Body of pancreas (tissue), 4 donors: ENCODE measurements around the gene TAS2R60. TPM values are rescaled to one million over a fixed set of nuclear protein-coding genes. Genes with fewer than 3 reads are reported as not detected.

Experiments used
- ATAC-seq: fragments of 150-250 bp; one replicate; pipeline ENCODE4 v1.9.1; 2016
- DNase-seq, 4 donors: peaks; one replicate each; pipeline ENCODE4 v3.0.0-alpha.2; 2019
- H3K27ac ChIP-seq, 4 donors: fragments of 200-600 bp; sonication (generic); 1 replicate in 3 of 4; 2 replicates in 1 of 4; pipeline versions ENCODE4 v1.5.1 to v1.6.1; 2016 to 2019; ENCODE audit warnings: mild to moderate bottlenecking in 1 of 4, mixed read lengths in 1 of 4, moderate library complexity in 1 of 4
- H3K27me3 ChIP-seq, 2 donors: fragments of 200-600 bp; sonication (generic); one replicate each; pipeline ENCODE4 v1.6.0; 2016; ENCODE audit warnings: mild to moderate bottlenecking in 1 of 2
- H3K36me3 ChIP-seq, 2 donors: fragments of 200-600 bp; sonication (generic); replicated peaks in 1 of 2; 2 replicates each; pipeline ENCODE4 v1.5.1; 2016; ENCODE audit warnings: low read depth in 2 of 2; ENCODE audit not compliant: insufficient read depth in 1 of 2
- H3K4me1 ChIP-seq: fragments of 200-600 bp; sonication (generic); one replicate; pipeline ENCODE4 v1.6.0; 2016
- H3K4me3 ChIP-seq, 2 donors: fragments of 200-600 bp; sonication (generic); 1 replicate in 1 of 2; 2 replicates in 1 of 2; pipeline ENCODE4 v1.5.1; 2016 to 2019
- H3K9me3 ChIP-seq, 3 donors: fragments of 200-600 bp; sonication (generic); 1 replicate in 2 of 3; 2 replicates in 1 of 3; pipeline ENCODE4 v1.5.1; 2016
- POLR2A ChIP-seq, 3 donors: fragments of 450-650 bp; IDR thresholded peaks; one replicate each; pipeline ENCODE4 v1.6.1; 2016; ENCODE audit warnings: antibody characterized with exemption in 3 of 3, mild to moderate bottlenecking in 2 of 3
- WGBS, 2 donors: methylation state at CpG; one replicate each; pipeline ENCODE4 v1.1.5; 2017; 5-methylcytosine and 5-hydroxymethylcytosine counted together
- intact Hi-C: fragments of 100-400 bp; cut with DNase I; formaldehyde crosslinking; loops from one replicate; pipeline ENCODE4 v1.15.1; 2023
- total RNA-seq, 2 donors: library from RNA; depleted of rRNA; stranded (reverse); fragments of >200 nt; gene quantifications; one replicate each; pipeline ENCODE4 v1.1.0, GENCODE V29; 2016
- TF ChIP-seq, protein P1 (sequence below), 7 experiments: fragments of 450-650 bp in 4 of 7; fragments of 200-600 bp in 3 of 7; sonication (generic) in 3 of 7; IDR thresholded peaks; one replicate each; pipeline ENCODE4 v1.5.1; 2016 to 2019; ENCODE audit warnings: antibody characterized with exemption in 7 of 7

The TAS2R60 gene
- total RNA-seq, 2 donors from 2014 or later = not detected

- no peak for TF ChIP-seq POLR2A (IDR thresholded peaks at IDR 0.05)
- TF ChIP-seq, protein P1, sequence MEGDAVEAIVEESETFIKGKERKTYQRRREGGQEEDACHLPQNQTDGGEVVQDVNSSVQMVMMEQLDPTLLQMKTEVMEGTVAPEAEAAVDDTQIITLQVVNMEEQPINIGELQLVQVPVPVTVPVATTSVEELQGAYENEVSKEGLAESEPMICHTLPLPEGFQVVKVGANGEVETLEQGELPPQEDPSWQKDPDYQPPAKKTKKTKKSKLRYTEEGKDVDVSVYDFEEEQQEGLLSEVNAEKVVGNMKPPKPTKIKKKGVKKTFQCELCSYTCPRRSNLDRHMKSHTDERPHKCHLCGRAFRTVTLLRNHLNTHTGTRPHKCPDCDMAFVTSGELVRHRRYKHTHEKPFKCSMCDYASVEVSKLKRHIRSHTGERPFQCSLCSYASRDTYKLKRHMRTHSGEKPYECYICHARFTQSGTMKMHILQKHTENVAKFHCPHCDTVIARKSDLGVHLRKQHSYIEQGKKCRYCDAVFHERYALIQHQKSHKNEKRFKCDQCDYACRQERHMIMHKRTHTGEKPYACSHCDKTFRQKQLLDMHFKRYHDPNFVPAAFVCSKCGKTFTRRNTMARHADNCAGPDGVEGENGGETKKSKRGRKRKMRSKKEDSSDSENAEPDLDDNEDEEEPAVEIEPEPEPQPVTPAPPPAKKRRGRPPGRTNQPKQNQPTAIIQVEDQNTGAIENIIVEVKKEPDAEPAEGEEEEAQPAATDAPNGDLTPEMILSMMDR (IDR thresholded peaks at IDR 0.05) = no peak
- Histone ChIP-seq H3K27me3 (no peaks in the 10 kb centered on the region), H3K9me3 (no peaks in the 10 kb centered on the region), H3K27ac (no peak overlapping the region), H3K36me3 (no peaks in the 10 kb centered on the region), H3K4me1 (peaks cover 22% of the 10 kb centered on the region), H3K4me3 (no peak overlapping the region)
- intact Hi-C loops = no loop called here
- ATAC-seq (no peak), DNase-seq (no peak)
- WGBS, 2 donors = 74 to 84% methylated on average over 2 to 3 of the region's 3 CpGs
These were observed 37.3 kb upstream of the TAS2R60 start for GRCh38 chr7:143406002-143406357.

GRCh38 chr7:143407287-143408251 is 35.7 kb upstream of the TAS2R60 start:
- H3K27me3 ChIP-seq = no peaks in the 10 kb centered on the region
- no peaks in the 10 kb centered on the region for H3K9me3 ChIP-seq
- 34 to 43% methylated on average over 10 to 13 of the region's 13 CpGs for WGBS, 2 donors
- H3K4me3 ChIP-seq = peak overlapping the region; percentile 58 to 93
- peak; percentile 5 for ATAC-seq
- H3K27ac ChIP-seq = peak overlapping the region in 3 of 4 donors; percentile 28 to 69 (median 58)
- TF ChIP-seq POLR2A (IDR thresholded peaks at IDR 0.05) = no peak
- TF ChIP-seq, protein P1 (IDR thresholded peaks at IDR 0.05) = no peak
- intact Hi-C loops = no loop called here
- DNase-seq = no peak
- H3K4me1 ChIP-seq = peaks cover 27% of the 10 kb centered on the region
- H3K36me3 ChIP-seq = no peaks in the 10 kb centered on the region

- Histone ChIP-seq H3K4me1 (peaks cover 32% of the 10 kb centered on the region), H3K9me3 (no peaks in the 10 kb centered on the region), H3K27ac (peak overlapping the region in 3 of 4 donors; percentile 28 to 69 (median 58)), H3K27me3 (no peaks in the 10 kb centered on the region), H3K36me3 (no peaks in the 10 kb centered on the region), H3K4me3 (peak overlapping the region; percentile 58 to 93)
- ATAC-seq (peak; percentile 21), DNase-seq (peak in 3 of 4 donors; percentile 41 to 48 (median 45))
- intact Hi-C loops = no loop called here
- TF ChIP-seq POLR2A (IDR thresholded peaks at IDR 0.05) = no peak
- TF ChIP-seq, protein P1 (IDR thresholded peaks at IDR 0.05) = no peak
- 2% methylated on average over 11 of the region's 20 CpGs; no CpG with 5 or more reads in 1 of the 2 donors for WGBS, 2 donors
These were observed 35.0 kb upstream of the TAS2R60 start for GRCh38 chr7:143408252-143408685.

DNA sequence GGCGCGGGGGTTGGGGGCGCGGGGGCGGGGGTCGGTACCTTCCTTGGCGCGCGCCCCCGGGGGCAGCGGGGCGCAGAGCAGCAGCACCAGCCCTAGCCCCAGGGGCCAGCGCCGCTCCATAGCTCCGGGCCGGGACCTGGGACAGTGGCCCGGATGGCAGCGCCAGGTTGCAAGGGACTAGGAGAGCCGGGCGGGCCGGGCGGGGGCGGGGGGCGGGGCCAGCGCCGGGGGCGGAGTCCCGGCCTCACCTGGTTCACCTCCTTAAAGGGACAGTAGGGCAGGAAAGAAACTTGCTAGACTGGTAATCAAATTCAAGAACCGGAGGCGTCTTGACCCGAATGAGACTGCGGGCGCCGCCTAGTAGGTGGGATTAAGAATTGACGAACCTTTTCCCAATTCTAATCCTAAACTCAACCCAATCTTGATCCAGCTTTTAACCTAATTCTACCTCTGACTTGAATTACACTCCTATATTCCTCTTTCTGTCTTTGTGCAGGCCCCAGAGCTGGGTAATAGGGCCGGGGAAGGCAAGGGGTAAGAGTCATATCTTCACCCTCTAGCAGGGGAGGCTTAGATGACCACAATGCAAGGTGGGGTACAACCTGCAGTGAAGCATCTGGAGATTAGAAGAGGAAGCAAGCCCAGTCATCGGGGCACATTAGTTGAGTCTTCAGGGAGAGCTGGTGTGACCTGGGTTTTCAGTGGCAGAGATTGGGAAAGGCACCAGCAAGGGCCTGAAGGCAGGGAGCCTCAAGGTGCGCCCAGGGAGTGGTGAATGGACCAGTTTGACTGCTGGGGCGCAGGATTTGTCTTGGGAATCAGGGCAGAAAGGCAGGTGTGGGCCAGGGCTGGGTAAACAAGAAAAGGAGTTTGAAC is 34.3 kb upstream of the TAS2R60 start, which contains the start of gene EPHA1:
Gene EPHA1, minus strand, starts transcription at position 171 of the 876 bp plus-strand sequence. Its CDS starts 51 bp downstream, at position 120.
- WGBS, 2 donors = 4 to 13% methylated on average over 6 to 36 of the region's 39 CpGs
- no peaks in the 10 kb centered on the region for H3K9me3 ChIP-seq
- no peaks in the 10 kb centered on the region for H3K36me3 ChIP-seq
- H3K27ac ChIP-seq = peak within 1 kb of the TSS in 3 of 4 donors; percentile 33 to 69 (median 58)
- DNase-seq (peak; percentile 81 to 86 (median 84)), ATAC-seq (peak; percentile 94)
- no peak for TF ChIP-seq POLR2A (IDR thresholded peaks at IDR 0.05)
- TF ChIP-seq, protein P1 (IDR thresholded peaks at IDR 0.05) = peak; percentile 27 to 71 (median 67)
- intact Hi-C loops = no loop called here
- H3K27me3 ChIP-seq = no peaks in the 10 kb centered on the region
- peaks cover 32% of the 10 kb centered on the region for H3K4me1 ChIP-seq
- peak within 1 kb of the TSS; percentile 58 to 93 for H3K4me3 ChIP-seq
